CD4-positive, alpha-beta T cell (primary cell): ENCODE measurements around the gene ATP1A2. TPM values are rescaled to one million over a fixed set of nuclear protein-coding genes. Genes with fewer than 3 reads are reported as not detected.

Source experiments
- ATAC-seq: fragments of 200-7000 bp; cut with Tn5 transposase; one replicate; pipeline ENCODE4 v1.10.0; 2022; ENCODE audit warnings: mild to moderate bottlenecking; ENCODE audit not compliant: poor library complexity
- CTCF ChIA-PET: fragments of 350-600 bp; sonication (Branson Sonifier 250); formaldehyde crosslinking; loops from one replicate; lab custom pipeline; 2021; ENCODE audit warnings: antibody characterized with exemption, inconsistent platforms; lab: Charles Lee
- POLR2A ChIA-PET: fragments of 350-600 bp; sonication (Branson Sonifier 250); formaldehyde crosslinking; loops from one replicate; lab custom pipeline; 2021; ENCODE audit warnings: antibody characterized with exemption, inconsistent platforms; lab: Charles Lee
- DNase-seq, 14 experiments: peaks; one replicate each; pipeline ENCODE4 v3.0.0-alpha.2; 2013 to 2020; ENCODE audit warnings: mixed read lengths in 2 of 14
- H3K27ac ChIP-seq, 2 donors: one replicate each; pipeline versions ENCODE4 v1.5.1 to v1.7.0; 2013; ENCODE audit warnings: low read length in 2 of 2, low read depth in 1 of 2, mild to moderate bottlenecking in 1 of 2
- H3K27me3 ChIP-seq, 2 experiments: 1 replicate in 1 of 2; 2 replicates in 1 of 2; pipeline versions ENCODE4 v1.6.1 to v1.7.0; 2013; ENCODE audit warnings: low read length in 2 of 2, control low read depth in 1 of 2, mild to moderate bottlenecking in 1 of 2, moderate library complexity in 1 of 2; ENCODE audit not compliant: insufficient read depth in 2 of 2, control insufficient read depth in 1 of 2
- H3K36me3 ChIP-seq: one replicate; pipeline ENCODE4 v1.6.1; 2013; ENCODE audit warnings: low read length, control low read depth; ENCODE audit not compliant: insufficient read depth
- H3K4me1 ChIP-seq: one replicate; pipeline ENCODE4 v1.6.1; 2013; ENCODE audit warnings: low read length, control low read depth; ENCODE audit not compliant: insufficient read depth
- H3K4me3 ChIP-seq: one replicate; pipeline ENCODE4 v1.5.1; 2013; ENCODE audit warnings: mild to moderate bottlenecking, low read length, moderate library complexity
- H3K9me3 ChIP-seq, 2 experiments: 1 replicate in 1 of 2; 2 replicates in 1 of 2; pipeline versions ENCODE4 v1.6.1 to v1.7.0; 2013; ENCODE audit warnings: low read length in 2 of 2, mild to moderate bottlenecking in 2 of 2, control low read depth in 1 of 2, moderate library complexity in 1 of 2; ENCODE audit not compliant: control insufficient read depth in 1 of 2, insufficient read depth in 1 of 2
- H3K27ac Mint-ChIP-seq: one replicate; pipeline ENCODE4 v1.8.0; 2020; ENCODE audit warnings: mixed read lengths
- H3K27me3 Mint-ChIP-seq: one replicate; pipeline ENCODE4 v1.8.0; 2021; ENCODE audit warnings: mixed read lengths
- H3K36me3 Mint-ChIP-seq: one replicate; pipeline ENCODE4 v1.8.0; 2021; ENCODE audit warnings: low read depth, mixed read lengths
- H3K4me1 Mint-ChIP-seq: one replicate; pipeline ENCODE4 v1.8.0; 2021; ENCODE audit warnings: low read depth, mixed read lengths
- H3K4me3 Mint-ChIP-seq: one replicate; pipeline ENCODE4 v1.8.0; 2020; ENCODE audit warnings: mild to moderate bottlenecking, mixed read lengths
- H3K9me3 Mint-ChIP-seq: one replicate; pipeline ENCODE4 v1.8.0; 2020; ENCODE audit warnings: mixed read lengths
- intact Hi-C, 2 experiments: fragments of 100-400 bp; cut with DNase I in 1 of 2; cut with micrococcal nuclease in 1 of 2; formaldehyde crosslinking; loops; one replicate each; pipeline versions ENCODE4 v1.15.1 to v1.9.0; 2023 to 2025; cut with DNase I, micrococcal nuclease
- total RNA-seq, 174 experiments: library from RNA in 2 of 174; stranded (reverse) in 2 of 174; gene quantifications; one replicate each; pipeline ENCODE4 v1.2.3 and lab custom pipeline; 2021 to 2026
- TF ChIP-seq, protein P1 (sequence below): fragments of 200-600 bp; IDR thresholded peaks from one replicate; pipeline ENCODE4 v1.8.0; 2022; ENCODE audit warnings: antibody characterized with exemption, mild to moderate bottlenecking

The ATP1A2 gene
- total RNA-seq, 2 experiments from 2014 or later, result not detected

- no peak overlapping the region for H3K27ac ChIP-seq
- intact Hi-C loops, result no loop called here
- TF ChIP-seq, protein P1, sequence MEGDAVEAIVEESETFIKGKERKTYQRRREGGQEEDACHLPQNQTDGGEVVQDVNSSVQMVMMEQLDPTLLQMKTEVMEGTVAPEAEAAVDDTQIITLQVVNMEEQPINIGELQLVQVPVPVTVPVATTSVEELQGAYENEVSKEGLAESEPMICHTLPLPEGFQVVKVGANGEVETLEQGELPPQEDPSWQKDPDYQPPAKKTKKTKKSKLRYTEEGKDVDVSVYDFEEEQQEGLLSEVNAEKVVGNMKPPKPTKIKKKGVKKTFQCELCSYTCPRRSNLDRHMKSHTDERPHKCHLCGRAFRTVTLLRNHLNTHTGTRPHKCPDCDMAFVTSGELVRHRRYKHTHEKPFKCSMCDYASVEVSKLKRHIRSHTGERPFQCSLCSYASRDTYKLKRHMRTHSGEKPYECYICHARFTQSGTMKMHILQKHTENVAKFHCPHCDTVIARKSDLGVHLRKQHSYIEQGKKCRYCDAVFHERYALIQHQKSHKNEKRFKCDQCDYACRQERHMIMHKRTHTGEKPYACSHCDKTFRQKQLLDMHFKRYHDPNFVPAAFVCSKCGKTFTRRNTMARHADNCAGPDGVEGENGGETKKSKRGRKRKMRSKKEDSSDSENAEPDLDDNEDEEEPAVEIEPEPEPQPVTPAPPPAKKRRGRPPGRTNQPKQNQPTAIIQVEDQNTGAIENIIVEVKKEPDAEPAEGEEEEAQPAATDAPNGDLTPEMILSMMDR, result no peak
- no peaks in the 10 kb centered on the region for H3K27me3 ChIP-seq
- no peaks in the 10 kb centered on the region for H3K9me3 ChIP-seq
- H3K4me3 Mint-ChIP-seq, result no peak overlapping the region
- no peaks in the 10 kb centered on the region for H3K36me3 ChIP-seq
- ATAC-seq, result no peak
- CTCF ChIA-PET, result no interaction called here
- POLR2A ChIA-PET, result no interaction called here
- no peak overlapping the region for H3K27ac Mint-ChIP-seq
- H3K36me3 Mint-ChIP-seq, result no peaks in the 10 kb centered on the region
- H3K4me1 Mint-ChIP-seq, result no peaks in the 10 kb centered on the region
- H3K4me1 ChIP-seq, result no peaks in the 10 kb centered on the region
- H3K4me3 ChIP-seq, result no peak overlapping the region
- no peak for DNase-seq
- peaks cover 22% of the 10 kb centered on the region for H3K27me3 Mint-ChIP-seq
- no peaks in the 10 kb centered on the region for H3K9me3 Mint-ChIP-seq
These were observed 47.4 kb downstream of the ATP1A2 start for GRCh38 chr1:160162931-160163330.

- Mint-ChIP-seq H3K36me3 (no peaks in the 10 kb centered on the region), H3K4me3 (no peak overlapping the region), H3K4me1 (no peaks in the 10 kb centered on the region), H3K27me3 (peaks cover 23% of the 10 kb centered on the region), H3K27ac (no peak overlapping the region), H3K9me3 (no peaks in the 10 kb centered on the region)
- intact Hi-C loops, result no loop called here
- H3K27me3 ChIP-seq, result no peaks in the 10 kb centered on the region
- no peaks in the 10 kb centered on the region for H3K4me1 ChIP-seq
- POLR2A ChIA-PET, result no interaction called here
- H3K27ac ChIP-seq, result no peak overlapping the region
- CTCF ChIA-PET, result no interaction called here
- TF ChIP-seq, protein P1, result no peak
- H3K36me3 ChIP-seq, result no peaks in the 10 kb centered on the region
- H3K9me3 ChIP-seq, result no peaks in the 10 kb centered on the region
- no peak for ATAC-seq
- no peak for DNase-seq
- H3K4me3 ChIP-seq, result no peak overlapping the region
These were observed 48.1 kb downstream of the ATP1A2 start for GRCh38 chr1:160163615-160164014.

- POLR2A ChIA-PET, result no interaction called here
- H3K4me1 Mint-ChIP-seq, result peaks cover 3% of the 10 kb centered on the region
- peaks cover 23% of the 10 kb centered on the region for H3K27me3 Mint-ChIP-seq
- no peaks in the 10 kb centered on the region for H3K36me3 Mint-ChIP-seq
- H3K9me3 Mint-ChIP-seq, result no peaks in the 10 kb centered on the region
- no peak overlapping the region for H3K4me3 Mint-ChIP-seq
- intact Hi-C loops, result no loop called here
- H3K9me3 ChIP-seq, result no peaks in the 10 kb centered on the region
- H3K4me3 ChIP-seq, result no peak overlapping the region
- no peaks in the 10 kb centered on the region for H3K36me3 ChIP-seq
- CTCF ChIA-PET, result no interaction called here
- H3K27ac ChIP-seq, result no peak overlapping the region
- TF ChIP-seq, protein P1, result no peak
- H3K27me3 ChIP-seq, result no peaks in the 10 kb centered on the region
- DNase-seq, result no peak
- no peaks in the 10 kb centered on the region for H3K4me1 ChIP-seq
- no peak overlapping the region for H3K27ac Mint-ChIP-seq
- ATAC-seq, result no peak
These were observed 48.6 kb downstream of the ATP1A2 start for GRCh38 chr1:160164121-160164520.
